IPS-15b (cell line): Measurements from ENCODE around the gene MNS1.
"Not testable (repeated sequence)": the region's sequence is repeated elsewhere in the genome, so short reads cannot be mapped to it uniquely, and the experiment has no call there.

ENCODE experiments used
- H3K27me3 ChIP-seq: one replicate; pipeline ENCODE4 v1.6.1; 2013; ENCODE audit warnings: low read length; ENCODE audit not compliant: control insufficient read depth, insufficient read depth
- H3K36me3 ChIP-seq: one replicate; pipeline ENCODE4 v1.6.1; 2013; ENCODE audit warnings: low read length; ENCODE audit not compliant: control insufficient read depth, insufficient read depth
- H3K4me1 ChIP-seq: one replicate; pipeline ENCODE4 v1.6.1; 2013; ENCODE audit warnings: mild to moderate bottlenecking, low read length; ENCODE audit not compliant: control insufficient read depth, insufficient read depth
- H3K4me3 ChIP-seq: one replicate; pipeline ENCODE4 v1.5.1; 2013; ENCODE audit warnings: low read depth, low read length
- H3K9ac ChIP-seq: one replicate; pipeline ENCODE4 v1.6.1; 2013; ENCODE audit warnings: low read depth, mild to moderate bottlenecking, low read length
- H3K9me3 ChIP-seq: one replicate; pipeline ENCODE4 v1.6.1; 2013; ENCODE audit warnings: mild to moderate bottlenecking, low read length; ENCODE audit not compliant: control insufficient read depth, insufficient read depth

The MNS1 gene

DNA sequence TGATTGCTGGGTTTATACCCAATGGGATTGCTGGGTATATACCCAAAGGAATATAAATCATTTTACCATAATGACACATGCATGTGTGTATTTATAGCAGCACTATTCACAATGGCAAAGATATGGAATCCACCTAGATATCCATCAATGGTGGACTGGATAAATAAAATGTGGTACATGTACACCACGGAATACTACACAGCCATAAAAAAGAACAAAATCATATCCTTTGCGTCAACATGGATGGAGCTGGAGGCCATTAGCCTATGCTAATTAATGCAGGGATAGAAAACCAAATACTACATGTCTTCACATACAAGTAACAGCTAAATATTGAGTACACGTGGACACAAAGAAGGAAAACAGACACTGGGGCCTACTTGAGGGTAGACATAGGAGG lies 22.6 kb downstream of the MNS1 start:
- no peaks in the 10 kb centered on the region for H3K36me3 ChIP-seq
- no peaks in the 10 kb centered on the region for H3K4me1 ChIP-seq
- H3K27me3 ChIP-seq, result no peaks in the 10 kb centered on the region
- H3K4me3 ChIP-seq, result no peak overlapping the region
- no peaks in the 10 kb centered on the region for H3K9me3 ChIP-seq
- no peak overlapping the region for H3K9ac ChIP-seq

DNA sequence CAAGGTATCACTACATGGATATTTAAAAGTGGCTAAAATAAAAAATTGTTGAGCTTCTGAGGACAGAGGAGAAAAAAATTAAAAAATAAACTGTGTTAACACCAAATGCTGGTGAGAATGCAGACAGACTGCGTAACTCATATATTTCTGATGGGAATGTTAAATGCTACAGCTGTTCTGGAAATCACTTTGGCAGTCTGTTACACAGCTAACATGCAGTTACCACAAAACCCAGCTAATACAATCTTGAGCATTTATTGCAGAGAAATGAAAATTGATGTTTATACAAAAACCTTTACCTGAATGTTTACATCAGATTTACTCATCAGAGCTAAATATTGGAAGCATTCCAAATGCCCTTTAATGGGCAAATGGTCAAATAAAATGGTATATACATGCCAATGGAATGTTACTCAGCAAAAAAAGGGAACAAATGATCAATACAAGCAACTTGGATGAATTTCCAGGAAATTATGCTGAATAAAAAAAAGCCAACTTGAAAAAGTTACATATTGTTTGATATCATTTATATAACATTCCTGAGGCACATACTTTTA lies 24.6 kb downstream of the MNS1 start:
- Histone ChIP-seq H3K4me3 (no peak overlapping the region), H3K9me3 (no peaks in the 10 kb centered on the region), H3K4me1 (no peaks in the 10 kb centered on the region), H3K27me3 (no peaks in the 10 kb centered on the region), H3K9ac (no peak overlapping the region), H3K36me3 (no peaks in the 10 kb centered on the region)

DNA sequence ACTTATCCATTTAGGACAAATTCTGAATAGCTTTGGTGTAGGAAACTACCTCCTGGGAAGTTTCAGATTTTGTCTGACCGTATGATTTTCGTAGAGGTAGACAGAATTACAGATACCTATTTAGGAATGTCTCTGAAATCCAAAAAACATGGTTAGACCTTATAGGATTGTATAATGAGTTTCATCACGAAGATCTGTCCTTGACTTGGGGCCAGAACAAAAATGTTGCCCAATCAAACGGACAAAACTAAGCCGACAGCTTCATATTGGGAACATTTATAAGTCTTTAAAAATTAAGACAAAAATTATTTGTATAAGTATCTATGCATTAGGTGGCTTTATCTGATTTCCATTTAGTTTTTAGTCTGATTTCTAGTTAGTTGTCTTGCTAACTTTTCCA lies 32.6 kb downstream of the MNS1 start:
- Histone ChIP-seq H3K36me3 (no peaks in the 10 kb centered on the region), H3K4me3 (no peak overlapping the region), H3K27me3 (no peaks in the 10 kb centered on the region), H3K4me1 (no peaks in the 10 kb centered on the region), H3K9ac (no peak overlapping the region), H3K9me3 (no peaks in the 10 kb centered on the region)

DNA sequence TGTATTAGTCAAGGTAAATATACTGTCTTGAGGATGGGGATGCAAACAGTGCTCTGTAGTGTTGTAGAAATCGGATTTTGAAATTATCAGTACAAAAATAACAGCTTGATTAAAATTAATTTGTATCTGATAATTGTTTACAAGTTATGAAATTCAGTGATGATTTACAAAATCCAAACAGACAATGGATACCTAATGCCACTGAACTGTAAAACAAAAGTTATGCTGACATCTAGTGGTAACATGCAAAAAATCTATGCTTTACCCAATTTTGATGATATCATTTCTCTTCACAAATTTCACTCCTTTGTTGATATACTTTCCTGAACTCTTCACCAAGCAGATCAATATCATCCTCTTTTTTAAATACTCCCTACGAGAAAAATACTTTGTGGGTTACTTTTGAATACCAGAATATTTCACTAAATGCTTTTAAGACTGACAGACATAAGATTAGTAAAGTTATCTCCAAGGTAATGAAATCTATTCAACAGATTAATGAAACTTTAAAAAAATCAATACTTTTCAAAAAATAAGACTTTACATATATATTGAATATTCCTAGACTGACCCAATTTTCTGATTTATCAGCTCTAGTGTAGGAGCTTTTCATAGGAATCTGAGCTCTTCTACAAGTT lies 36.0 kb downstream of the MNS1 start:
- Histone ChIP-seq H3K4me1 (no peaks in the 10 kb centered on the region), H3K36me3 (no peaks in the 10 kb centered on the region), H3K27me3 (no peaks in the 10 kb centered on the region), H3K4me3 (no peak overlapping the region), H3K9me3 (no peaks in the 10 kb centered on the region), H3K9ac (no peak overlapping the region)

DNA sequence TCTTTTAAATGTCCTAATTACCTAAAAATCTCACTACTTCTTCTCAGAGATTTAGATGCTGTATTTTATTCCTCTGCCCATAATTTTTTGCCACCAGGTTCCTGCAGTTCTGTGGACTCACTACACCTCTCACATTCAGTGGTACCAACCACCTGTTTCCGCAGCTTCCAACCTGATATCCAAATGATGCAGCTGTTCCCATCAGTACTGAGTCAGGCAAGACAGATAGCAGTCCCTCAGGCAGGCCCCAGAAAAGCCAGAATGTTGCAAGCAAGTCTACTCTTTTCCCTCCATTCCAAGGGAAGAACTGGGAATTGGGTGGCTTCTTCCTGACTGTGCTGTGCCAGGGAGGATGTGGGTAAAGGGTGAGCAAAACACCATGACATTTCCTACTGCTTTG lies 39.0 kb downstream of the MNS1 start:
- Histone ChIP-seq H3K36me3 (no peaks in the 10 kb centered on the region), H3K9ac (no peak overlapping the region), H3K4me1 (no peaks in the 10 kb centered on the region), H3K27me3 (no peaks in the 10 kb centered on the region), H3K9me3 (no peaks in the 10 kb centered on the region), H3K4me3 (no peak overlapping the region)

DNA sequence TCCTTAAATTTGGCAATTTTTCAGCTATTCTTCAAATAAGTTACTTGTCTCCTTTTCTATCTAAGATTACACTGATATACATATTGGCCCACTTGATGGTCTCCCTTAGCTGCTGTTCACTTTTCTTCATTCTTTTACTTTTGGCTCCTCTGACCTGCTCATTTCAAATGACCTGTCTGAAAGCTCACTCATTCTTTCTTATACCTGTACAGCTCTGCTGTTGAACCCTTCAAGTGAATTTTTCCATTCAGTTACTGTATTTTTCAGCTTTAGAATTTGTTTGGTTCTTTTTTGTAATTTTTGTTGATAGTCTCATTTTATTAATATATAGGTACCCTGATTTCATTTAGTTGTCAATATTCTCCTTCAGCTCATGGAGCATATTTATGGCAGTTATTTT lies 39.7 kb downstream of the MNS1 start:
- no peak overlapping the region for H3K4me3 ChIP-seq
- H3K9ac ChIP-seq, result no peak overlapping the region
- no peaks in the 10 kb centered on the region for H3K36me3 ChIP-seq
- H3K27me3 ChIP-seq, result no peaks in the 10 kb centered on the region
- H3K4me1 ChIP-seq, result no peaks in the 10 kb centered on the region
- no peaks in the 10 kb centered on the region for H3K9me3 ChIP-seq

DNA sequence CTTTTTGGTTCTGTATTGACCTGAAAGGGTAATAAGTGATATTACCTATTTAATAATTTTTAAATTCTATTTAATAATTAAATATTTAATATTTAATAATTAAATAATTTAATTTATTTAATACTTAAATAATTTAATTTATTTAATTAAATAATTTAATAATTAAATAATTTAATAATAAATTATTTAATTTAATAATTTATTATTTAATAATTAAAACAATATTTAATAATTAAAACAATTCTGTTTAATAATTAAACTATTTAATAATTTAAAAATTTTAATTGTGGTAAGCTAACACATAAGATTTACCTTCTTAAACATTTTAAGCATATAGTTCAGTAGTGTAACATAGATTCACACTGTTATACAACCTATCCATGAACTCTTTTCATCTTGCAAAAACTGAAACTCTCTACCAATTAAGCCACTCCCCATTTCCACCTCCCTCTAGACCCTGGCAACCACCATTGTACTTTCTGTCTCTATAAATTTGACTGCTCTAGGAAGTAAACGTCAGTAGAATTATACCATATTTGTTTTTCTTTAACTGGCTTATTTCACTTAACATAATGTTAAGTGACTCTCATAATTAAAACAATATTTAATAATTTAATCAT lies 51.7 kb downstream of the MNS1 start:
- not testable (repeated sequence) for H3K9me3 ChIP-seq, H3K27me3 ChIP-seq, H3K36me3 ChIP-seq, H3K4me1 ChIP-seq, H3K4me3 ChIP-seq, H3K9ac ChIP-seq

DNA sequence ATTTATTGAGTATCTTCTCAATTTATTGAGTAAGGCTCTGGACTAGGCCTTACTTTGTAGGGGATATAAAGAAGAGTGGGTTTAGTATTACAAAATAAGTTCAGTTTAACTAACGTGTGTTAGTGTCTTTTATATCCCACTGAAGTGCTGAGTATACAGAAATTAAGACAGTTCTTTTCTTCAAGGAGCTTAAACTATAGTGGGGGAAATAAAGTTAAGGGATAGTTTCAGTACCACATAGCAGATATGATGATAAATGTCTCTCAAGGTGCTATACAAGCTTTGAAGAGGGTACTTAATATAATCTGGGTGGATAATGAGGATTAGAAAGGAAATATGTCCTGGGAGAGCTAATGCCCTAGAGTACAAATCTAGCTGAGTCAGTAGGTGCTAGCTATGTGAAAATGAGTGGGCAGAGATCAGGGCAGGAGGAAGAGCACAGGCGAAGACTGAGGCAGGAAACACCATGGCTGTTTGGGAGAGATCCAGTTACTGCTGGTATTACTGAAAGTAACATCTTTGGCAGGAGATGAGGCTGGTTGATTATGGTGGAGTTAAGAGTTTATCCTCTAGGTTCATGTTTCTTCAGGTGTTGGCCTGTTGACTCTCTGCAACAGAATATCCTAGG lies 53.7 kb downstream of the MNS1 start:
- Histone ChIP-seq H3K9ac (no peak overlapping the region), H3K9me3 (no peaks in the 10 kb centered on the region), H3K27me3 (no peaks in the 10 kb centered on the region), H3K36me3 (no peaks in the 10 kb centered on the region), H3K4me1 (no peaks in the 10 kb centered on the region), H3K4me3 (no peak overlapping the region)

DNA sequence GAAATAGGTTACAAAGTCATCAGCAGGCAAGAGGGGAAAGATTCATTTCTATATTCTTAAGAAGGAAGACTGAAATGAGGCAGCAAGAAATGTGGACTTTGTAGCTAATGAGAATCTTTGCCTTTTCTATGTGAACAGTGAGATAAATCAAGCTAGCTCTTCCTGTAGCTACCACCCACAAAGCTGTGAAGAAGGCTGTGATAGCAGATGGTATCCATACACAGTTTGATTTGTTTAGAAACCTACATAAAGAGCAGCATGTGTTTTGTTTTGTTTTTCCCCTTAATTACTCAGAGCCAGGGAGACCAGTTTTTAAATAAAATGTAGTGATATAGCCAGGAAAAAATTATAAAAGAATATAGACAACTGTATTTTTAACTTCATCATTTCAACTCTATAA lies 54.2 kb downstream of the MNS1 start:
- Histone ChIP-seq H3K36me3 (no peaks in the 10 kb centered on the region), H3K4me1 (no peaks in the 10 kb centered on the region), H3K27me3 (no peaks in the 10 kb centered on the region), H3K9ac (no peak overlapping the region), H3K4me3 (no peak overlapping the region), H3K9me3 (no peaks in the 10 kb centered on the region)

DNA sequence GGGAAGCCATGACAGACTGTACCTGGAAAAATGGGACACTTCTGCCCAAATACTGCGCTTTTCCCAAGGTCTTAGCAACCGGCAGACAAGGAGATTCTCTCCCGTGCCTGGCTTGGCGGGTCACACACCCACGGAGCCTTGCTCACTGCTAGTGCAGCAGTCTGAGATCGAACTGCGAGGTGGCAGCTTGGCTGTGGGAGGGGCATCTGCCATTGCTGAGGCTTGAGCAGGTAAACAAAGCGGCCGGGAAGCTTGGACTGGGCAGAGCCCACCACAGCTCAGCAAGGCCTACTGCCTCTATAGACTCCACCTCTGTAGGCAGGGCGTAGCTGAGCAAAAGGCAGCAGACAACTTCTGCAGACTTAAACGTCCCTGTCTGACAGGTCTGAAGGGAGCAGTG lies 65.7 kb downstream of the MNS1 start:
- H3K36me3 ChIP-seq, H3K9ac ChIP-seq, H3K27me3 ChIP-seq, H3K4me3 ChIP-seq, H3K4me1 ChIP-seq, H3K9me3 ChIP-seq: not testable (repeated sequence)

DNA sequence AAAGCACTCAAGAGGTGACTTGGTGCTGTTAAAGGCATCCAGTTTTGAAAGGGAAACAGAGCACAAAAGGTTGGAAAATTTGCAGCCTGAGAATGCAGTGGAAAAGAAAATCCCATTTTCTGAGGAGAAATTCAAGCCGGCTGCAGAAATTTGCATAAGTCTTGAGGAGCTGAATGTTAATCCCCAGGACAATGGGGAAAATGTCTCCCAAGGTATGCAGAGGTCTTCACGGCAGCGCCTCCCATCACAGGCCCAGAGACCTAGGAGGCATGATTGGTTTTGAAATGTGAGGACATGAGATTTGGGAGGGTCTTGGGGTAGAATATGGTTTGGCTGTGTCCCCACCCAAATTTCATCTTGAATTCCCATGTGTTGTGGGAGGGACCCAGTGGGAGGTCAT lies 67.6 kb downstream of the MNS1 start:
- H3K9ac ChIP-seq, H3K36me3 ChIP-seq, H3K27me3 ChIP-seq, H3K4me1 ChIP-seq, H3K4me3 ChIP-seq, H3K9me3 ChIP-seq: not testable (repeated sequence)

DNA sequence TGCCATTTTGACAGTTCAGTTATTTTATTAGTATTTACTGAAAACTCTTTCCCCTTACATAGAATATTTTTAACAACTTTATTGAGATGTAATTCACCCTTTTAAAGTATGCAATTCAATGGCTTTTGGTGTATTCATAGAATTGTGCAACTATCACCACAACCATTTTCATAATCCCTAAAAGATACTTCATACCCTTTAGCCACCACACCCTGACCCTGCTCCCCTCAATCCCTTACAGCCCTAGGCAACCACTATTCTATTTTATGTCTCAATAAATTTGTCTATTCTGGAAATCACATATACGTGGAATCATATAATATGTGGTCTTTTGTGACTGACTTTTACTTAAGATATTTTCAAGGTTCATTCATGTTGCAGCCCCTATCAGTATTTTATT lies 70.0 kb downstream of the MNS1 start:
- Histone ChIP-seq H3K36me3 (peaks cover 2% of the 10 kb centered on the region), H3K9ac (no peak overlapping the region), H3K27me3 (no peaks in the 10 kb centered on the region)

More for the DNA sequence above, 70.0 kb downstream of the MNS1 start:
- Histone ChIP-seq H3K4me1 (no peaks in the 10 kb centered on the region), H3K4me3 (no peak overlapping the region), H3K9me3 (no peaks in the 10 kb centered on the region)
